Breast epithelium (tissue), 3 donors: Measurements from ENCODE around the gene COPS7B.

Source experiments
- CTCF ChIP-seq, 3 donors: fragments of 450-650 bp; IDR thresholded peaks; one replicate each; pipeline ENCODE4 v1.5.1; 2016 to 2017; ENCODE audit warnings: antibody characterized with exemption in 3 of 3, mild to moderate bottlenecking in 3 of 3, moderate library complexity in 3 of 3
- POLR2AphosphoS5 ChIP-seq, 3 donors: sonication (generic); formaldehyde crosslinking; IDR thresholded peaks; one replicate each; pipeline ENCODE4 v1.6.1; 2017; ENCODE audit warnings: antibody characterized with exemption in 3 of 3

DNA sequence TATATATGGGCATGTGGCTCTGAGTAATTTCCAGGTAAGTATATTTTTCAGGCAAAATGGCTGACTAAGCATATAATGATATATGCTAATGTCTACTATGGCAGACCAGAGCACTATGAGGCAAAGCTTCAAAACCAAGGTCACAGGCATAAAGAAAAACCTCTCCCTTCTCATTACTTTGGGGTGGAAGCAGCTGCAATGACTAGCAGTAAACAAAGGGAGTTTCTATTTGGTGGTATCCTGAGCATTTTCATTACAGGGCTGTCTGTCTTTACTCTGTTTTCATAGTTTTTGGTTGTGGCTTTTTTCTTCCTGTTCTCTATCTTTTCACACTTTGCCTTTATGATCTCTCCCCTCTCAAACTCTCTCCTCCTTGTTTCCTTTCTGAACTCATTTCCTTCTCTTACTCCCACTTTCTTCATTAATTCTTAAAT, 20.7 kb upstream of the COPS7B start:
- TF ChIP-seq POLR2AphosphoS5 (IDR thresholded peaks at IDR 0.05) (no peak), CTCF (IDR thresholded peaks at IDR 0.05) (no peak)
